GM19043 (cell line): ENCODE data around the gene SSU72.

ENCODE experiments used
- ATAC-seq: cut with Tn5 transposase; IDR thresholded peaks from one replicate; pipeline ENCODE4 v1.9.1; 2021; ENCODE audit warnings: low read depth; ENCODE audit not compliant: unreplicated experiment

Gene SSU72

GRCh38 chr1:1613509-1614082 lies 38.9 kb upstream of the SSU72 start:
- ATAC-seq = no peak

- no peak for ATAC-seq
Measured at GRCh38 chr1:1612104-1612400, 37.4 kb upstream of the SSU72 start.

- no peak for ATAC-seq
Measured at GRCh38 chr1:1610796-1611195, 36.1 kb upstream of the SSU72 start.

GRCh38 chr1:1609822-1610485 lies 35.3 kb upstream of the SSU72 start:
- no peak for ATAC-seq

- no peak for ATAC-seq
Measured at GRCh38 chr1:1606232-1606631, 31.6 kb upstream of the SSU72 start.

- no peak for ATAC-seq
Measured at GRCh38 chr1:1605724-1606123, 31.1 kb upstream of the SSU72 start.

GRCh38 chr1:1605034-1605591 lies 30.4 kb upstream of the SSU72 start:
- no peak for ATAC-seq

GRCh38 chr1:1604374-1605033 lies 29.8 kb upstream of the SSU72 start:
- ATAC-seq = no peak

GRCh38 chr1:1603671-1604373 lies 29.2 kb upstream of the SSU72 start:
- no peak for ATAC-seq

- ATAC-seq = no peak
Measured at GRCh38 chr1:1602968-1603506, 28.4 kb upstream of the SSU72 start.

GRCh38 chr1:1602304-1602967 lies 27.8 kb upstream of the SSU72 start:
- ATAC-seq = no peak

- ATAC-seq = no peak
Measured at GRCh38 chr1:1601564-1602303, 27.1 kb upstream of the SSU72 start.

- no peak for ATAC-seq
Measured at GRCh38 chr1:1600861-1601563, 26.3 kb upstream of the SSU72 start.

- ATAC-seq = no peak
Measured at GRCh38 chr1:1599935-1600860, 25.5 kb upstream of the SSU72 start, which contains the start of gene FNDC10. Gene FNDC10, minus strand, starts transcription at chr1:1600135. Its CDS starts 120 bp downstream, at chr1:1600015.

GRCh38 chr1:1599030-1599934 lies 24.6 kb upstream of the SSU72 start:
- no peak for ATAC-seq

GRCh38 chr1:1598720-1599029 lies 24.0 kb upstream of the SSU72 start:
- no peak for ATAC-seq

GRCh38 chr1:1598051-1598719 lies 23.5 kb upstream of the SSU72 start:
- no peak for ATAC-seq
